ENCODE measurements around the gene GGTLC1.
"Not testable (repeated sequence)": the region's sequence is repeated elsewhere in the genome, so short reads cannot be mapped to it uniquely, and the experiment has no call there.

The GGTLC1 gene

DNA sequence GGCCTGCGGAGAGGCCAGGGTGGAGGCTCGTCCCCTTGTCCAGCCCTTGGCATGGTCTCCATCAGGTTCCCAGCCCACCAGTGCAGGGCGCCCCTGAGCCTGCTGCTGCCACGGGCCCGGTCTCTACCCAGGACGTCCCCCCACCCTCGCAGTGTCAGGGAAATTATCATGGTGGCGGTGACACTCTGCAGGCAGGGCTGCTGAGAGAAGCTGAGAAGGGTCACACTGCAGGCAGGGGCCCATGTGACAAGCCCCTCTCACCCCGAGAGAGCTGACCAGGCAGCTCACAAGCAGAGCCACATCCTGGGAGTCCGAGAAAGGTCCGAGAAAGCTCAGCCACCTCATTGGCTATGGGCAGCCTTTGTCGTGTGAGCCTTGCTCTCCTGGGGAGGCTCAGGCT, 4.9 kb upstream of the GGTLC1 start:
- DNase-seq: not testable (repeated sequence)

- not testable (repeated sequence) for DNase-seq
Observed at GRCh38 chr20:23990296-23990695, 1.7 kb upstream of the GGTLC1 start.

DNA sequence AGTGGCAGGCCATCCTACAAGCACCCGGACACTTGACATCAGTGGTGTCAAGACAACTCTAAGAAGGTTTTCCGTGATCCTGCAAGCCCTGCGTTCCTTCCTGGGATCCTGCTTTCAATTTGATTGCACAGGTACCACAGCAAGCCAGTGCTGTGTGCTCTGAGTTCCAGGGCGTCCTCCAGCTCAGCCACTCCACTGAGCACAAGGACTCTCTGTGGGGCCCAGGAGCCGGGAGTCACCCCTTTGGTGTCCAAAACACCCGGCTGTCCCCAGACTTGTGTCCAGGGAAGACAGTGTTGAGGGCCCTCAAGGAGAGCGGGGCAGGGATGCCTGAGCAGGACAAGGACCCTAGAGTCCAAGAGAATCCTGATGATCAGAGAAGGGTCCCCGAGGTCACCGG, 387 bp upstream of the GGTLC1 start:
- not testable (repeated sequence) for DNase-seq

DNA sequence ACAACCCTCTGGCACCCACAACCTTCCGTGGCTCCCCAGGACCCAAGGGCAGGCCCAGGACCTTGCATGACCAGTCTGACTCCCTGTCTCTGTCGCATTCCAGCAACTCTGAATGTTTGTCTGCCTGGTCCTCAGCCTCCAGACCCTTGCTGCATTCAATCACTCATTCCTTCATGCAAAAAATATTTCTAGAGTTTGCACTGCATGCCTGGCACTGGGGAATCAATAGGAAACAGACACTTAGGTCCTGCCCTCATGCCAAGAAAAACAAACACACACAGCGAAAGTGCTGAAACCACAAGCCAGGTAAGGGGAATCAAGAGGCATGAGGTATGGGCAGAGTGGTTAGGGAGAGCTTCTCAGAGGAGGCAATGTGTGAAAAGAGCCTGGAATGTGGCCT, 1.9 kb downstream of the GGTLC1 start:
- not testable (repeated sequence) for DNase-seq

DNA sequence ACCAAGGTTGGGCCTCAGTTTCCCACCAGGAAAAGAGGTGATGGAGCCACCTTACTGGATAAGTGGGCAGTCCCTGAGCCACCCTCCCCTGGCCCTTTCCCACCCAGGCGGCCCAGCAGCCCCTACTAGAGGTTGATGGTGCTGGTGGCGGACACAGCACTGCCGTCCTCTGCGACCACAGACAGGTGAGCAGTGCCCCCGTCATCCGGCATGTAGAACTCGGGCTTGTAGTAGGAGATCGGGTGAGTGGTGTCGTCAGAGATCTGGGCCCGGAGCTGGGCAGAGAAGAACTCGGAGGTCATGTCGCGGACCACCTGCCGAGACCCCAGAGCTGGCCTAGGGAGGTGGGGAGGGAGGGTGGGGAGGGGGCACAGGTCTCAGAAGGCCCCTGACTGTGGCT, 2.3 kb downstream of the GGTLC1 start:
- not testable (repeated sequence) for DNase-seq

DNA sequence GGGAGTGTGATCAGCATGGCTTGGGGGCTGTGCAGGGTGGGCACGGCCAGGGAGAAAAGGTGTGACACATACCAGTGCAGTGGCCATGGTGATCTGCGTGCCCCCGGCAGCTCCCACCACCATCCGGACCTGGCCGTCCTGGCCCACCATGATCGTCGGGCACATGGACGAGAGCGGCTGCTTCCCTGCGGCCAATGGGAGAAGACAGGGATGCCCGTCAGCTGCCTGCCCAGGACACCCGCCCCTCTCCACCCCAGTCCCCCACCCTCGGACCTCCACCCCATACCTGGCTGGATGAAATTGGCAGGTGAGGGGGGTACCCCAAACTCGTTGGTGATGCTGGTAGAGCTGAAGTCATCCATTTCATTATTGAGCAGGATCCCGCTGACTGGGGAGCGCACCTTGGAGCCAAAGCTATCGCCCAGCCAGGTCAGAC, 2.8 kb downstream of the GGTLC1 start:
- DNase-seq: not testable (repeated sequence)

- DNase-seq: not testable (repeated sequence)
Observed at GRCh38 chr20:23985066-23985789, 3.4 kb downstream of the GGTLC1 start.

GRCh38 chr20:23984476-23985023, 4.0 kb downstream of the GGTLC1 start:
- DNase-seq: not testable (repeated sequence)

GRCh38 chr20:23982112-23983018, 6.2 kb downstream of the GGTLC1 start:
- DNase-seq: not testable (repeated sequence)

DNA sequence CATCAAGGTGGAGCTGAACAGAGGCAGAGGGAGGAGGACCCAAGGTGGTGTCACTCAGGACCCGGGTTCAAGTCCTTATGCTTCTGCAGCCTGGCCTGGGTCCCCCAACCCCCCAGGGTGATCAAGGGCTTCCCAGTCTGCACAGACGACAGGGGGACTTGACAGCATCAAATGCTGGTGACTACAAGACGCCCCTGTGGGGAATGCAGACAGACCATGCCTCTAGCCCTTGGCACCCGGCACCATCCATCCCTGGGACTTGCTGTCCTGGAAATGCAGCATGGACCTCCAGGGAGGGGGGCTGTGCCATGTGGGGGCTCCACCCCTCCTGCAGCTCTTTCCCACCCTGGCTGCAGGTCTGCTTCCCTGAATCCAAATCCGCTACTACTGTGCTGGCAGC, 7.1 kb downstream of the GGTLC1 start:
- DNase-seq: not testable (repeated sequence)

- not testable (repeated sequence) for DNase-seq
Observed at GRCh38 chr20:23981014-23981413, 7.6 kb downstream of the GGTLC1 start.

DNA sequence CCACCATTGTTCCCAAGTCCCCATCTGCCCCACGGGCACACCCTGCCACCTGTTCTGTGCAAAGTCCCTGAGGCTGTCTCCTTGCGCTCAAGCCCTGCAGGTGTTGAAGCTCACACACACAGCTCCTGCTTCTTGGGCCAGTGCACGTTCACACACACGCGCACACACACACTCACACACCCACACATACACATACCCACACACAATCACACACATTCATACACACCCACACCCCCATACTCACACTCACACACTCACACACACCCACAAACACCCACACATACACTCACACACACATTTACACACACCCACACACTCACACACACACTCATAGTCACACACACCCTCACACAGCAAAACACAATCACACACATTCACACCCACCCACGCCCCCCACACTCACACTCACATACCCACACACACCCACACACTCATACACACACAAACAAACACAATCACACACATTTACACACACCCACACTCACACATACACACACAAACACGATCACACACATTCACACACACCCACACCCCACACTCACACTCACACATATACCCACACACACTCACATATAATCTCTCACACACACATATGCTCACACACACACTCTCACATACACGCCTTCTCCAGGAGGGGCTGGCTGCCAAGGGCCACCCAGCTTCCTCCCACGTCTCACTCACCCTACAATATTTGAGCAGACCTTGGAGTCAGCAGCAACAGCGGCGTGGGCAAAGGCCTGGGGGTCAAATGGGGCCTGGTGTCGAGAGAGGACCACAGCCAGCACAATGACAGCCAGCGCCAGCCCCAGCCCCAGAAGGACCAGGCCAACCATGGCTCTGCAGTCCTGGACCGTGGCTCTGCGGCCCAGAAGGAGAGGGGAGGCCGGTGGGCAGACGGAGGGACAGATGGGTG, 8.4 kb downstream of the GGTLC1 start:
- not testable (repeated sequence) for DNase-seq

- not testable (repeated sequence) for DNase-seq
Observed at GRCh38 chr20:23979380-23979779, 9.2 kb downstream of the GGTLC1 start.

GRCh38 chr20:23978457-23978856, 10.1 kb downstream of the GGTLC1 start:
- DNase-seq: not testable (repeated sequence)

DNA sequence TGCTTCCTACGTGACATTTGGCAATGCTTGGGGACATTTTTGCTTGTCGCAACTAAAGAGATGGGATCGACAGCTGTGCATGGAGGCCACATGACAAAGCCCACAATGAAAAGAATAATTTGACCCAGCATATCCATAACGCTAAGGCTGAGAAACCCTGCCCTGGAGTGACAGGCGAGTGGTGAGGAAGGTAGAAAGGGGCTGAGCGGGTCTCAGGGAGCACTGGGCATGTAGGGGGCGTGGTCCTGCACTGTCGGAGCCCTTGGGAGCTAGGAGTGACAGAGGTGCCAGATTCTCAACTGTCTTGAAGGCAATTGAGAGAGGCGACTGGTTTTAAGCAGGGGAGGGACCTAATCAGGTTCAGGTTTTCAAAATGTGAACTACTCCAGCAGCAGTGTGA, 13.6 kb downstream of the GGTLC1 start:
- DNase-seq: no peak

DNA sequence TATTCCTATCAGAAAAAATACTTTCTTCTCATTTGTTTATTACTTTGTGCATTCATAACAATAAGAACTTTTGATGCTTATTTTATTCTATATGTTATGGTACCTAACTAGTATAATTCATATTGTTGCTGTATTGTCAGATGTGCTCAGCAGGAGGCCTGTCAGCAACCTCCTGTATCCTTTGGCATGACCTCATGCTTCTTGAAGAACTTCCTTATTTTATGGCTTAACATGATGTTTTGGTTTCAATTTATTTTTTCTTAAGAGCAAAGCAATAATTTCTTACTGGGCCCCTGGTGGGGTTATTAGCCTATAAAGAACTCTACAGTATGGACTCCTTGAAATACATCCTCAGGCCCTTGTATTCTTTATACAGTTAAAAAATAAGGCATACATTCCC, 17.3 kb downstream of the GGTLC1 start:
- no peak for DNase-seq

GRCh38 chr20:23970049-23970448, 18.5 kb downstream of the GGTLC1 start:
- DNase-seq: no peak

DNA sequence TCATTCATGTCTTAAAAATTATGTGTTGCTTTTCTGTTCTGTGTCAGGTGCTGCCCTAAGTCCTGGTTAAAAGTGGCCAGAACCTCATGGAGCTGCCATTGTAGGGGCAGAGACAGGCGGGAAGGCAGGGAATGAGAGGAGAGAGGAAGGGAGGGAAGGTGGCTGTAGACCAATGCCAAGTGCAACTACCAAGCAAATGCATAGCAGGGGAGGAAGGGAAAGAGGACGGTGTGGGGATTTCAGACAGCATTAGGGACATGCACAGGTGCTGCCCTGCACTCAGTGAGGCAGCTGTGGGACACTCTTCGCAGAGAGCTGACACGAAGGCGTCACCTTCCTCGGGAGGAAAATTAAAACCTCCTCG, 21.0 kb downstream of the GGTLC1 start:
- DNase-seq: no peak

- no peak for DNase-seq
Observed at GRCh38 chr20:23966927-23967615, 21.5 kb downstream of the GGTLC1 start.

DNA sequence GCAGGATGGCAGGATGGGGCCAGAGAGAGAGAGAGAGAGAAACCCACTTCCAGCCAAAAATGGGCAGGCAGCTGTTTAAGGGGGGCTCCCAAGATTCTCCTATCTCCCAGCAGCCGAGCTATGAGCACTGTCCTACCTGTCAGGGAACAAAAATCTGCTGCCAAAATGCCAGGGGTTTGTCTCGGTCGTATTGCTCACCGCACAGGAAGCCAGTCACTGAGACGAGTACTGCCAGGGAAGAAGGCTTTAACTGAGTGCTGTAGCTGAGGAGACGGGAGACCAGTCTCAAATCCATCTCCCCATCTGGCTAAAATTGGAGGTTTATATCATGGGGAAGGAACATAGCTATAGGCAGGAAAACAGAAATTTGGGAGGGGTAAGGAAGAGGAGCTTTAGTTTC, 22.3 kb downstream of the GGTLC1 start:
- DNase-seq: no peak

DNA sequence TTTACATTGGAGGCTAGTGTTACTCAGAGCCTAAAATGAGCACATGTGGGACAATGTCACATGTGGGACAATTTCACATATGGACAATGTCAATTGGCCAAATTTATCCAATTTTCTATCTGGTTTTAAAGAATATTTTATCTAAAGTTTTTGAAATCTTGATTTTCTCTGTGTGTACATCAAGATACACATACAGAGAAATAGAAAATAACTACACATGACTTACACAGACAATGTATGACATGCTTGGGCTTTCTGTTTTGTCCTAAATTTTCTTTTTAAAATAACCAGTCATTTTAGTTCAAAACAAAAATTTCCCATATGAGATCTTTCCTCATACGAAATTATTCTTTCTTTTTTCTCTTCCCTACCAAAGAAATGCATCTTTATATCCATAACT, 24.6 kb downstream of the GGTLC1 start:
- DNase-seq: no peak

DNA sequence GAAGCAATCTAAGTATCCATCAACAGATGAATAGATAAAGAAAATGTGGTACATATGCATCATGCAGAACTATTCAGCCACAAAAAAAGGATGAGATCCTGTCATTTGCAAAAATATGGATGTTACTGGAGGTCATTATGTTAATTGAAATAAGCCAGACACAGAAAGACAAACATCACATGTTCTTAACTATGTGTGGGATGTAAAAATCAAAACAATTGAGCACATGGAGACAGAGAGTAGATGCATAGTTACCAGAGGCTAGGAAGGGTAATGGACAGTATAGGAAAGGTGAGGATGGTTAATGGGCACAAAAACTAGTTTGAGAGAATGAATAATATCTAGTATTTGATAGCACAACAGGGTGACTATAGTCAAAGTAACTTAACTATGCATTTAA, 26.3 kb downstream of the GGTLC1 start:
- no peak for DNase-seq
